Erythroblast (primary cell): Measurements from ENCODE around the gene BCDIN3D.

Experiments
- GATA1 ChIP-seq: IDR thresholded peaks from 2 replicates; pipeline ENCODE4 v1.6.1; 2011; ENCODE audit warnings: low read depth, mild to moderate bottlenecking, control low read depth, low read length, moderate library complexity
- POLR2A ChIP-seq: IDR thresholded peaks from 2 replicates; pipeline ENCODE4 v1.6.1; 2011; ENCODE audit warnings: mild to moderate bottlenecking, low read length

DNA sequence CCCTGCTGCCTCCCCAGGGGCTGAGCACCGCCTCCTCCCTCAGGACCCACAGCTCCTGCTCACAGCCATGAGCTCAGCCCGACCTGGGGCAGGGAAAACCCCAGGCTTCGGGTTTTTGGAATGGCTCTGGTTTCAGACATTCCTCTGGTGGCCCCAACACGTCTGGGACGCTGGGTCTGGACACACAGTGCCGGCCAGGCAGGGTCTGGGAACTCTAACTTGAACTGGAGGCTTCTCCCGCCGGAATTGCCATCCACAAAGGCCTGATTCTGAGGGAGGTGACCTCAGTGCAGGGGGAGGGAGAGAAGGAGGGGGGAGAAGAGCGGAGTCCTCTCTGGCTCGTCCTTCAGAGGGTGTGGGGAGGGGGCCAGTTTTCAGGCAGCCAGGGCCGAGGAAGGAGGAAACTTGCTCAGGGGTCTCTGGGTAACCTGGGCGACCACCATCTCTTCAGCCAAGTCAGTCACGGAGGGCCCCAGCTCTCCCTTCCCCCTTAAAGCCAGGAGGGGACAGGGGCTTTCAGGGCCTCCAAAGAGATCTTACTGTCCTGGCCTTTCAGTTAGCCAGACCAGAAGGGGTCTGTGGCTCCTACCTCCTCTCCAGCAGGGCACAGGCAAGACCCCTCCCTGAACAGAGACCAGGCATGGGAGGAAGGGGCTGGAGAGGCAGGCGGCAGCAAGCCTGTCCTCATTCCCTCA is 34.1 kb downstream of the BCDIN3D start:
- no peak for TF ChIP-seq POLR2A
- TF ChIP-seq GATA1: no peak
